ENCODE measurements around the gene LGR6. TPM values are rescaled to one million over a fixed set of nuclear protein-coding genes. Genes with fewer than 3 reads are reported as not detected.

The LGR6 gene
- total RNA-seq, 1 experiment from 2014 or later: 0.08 TPM

DNA sequence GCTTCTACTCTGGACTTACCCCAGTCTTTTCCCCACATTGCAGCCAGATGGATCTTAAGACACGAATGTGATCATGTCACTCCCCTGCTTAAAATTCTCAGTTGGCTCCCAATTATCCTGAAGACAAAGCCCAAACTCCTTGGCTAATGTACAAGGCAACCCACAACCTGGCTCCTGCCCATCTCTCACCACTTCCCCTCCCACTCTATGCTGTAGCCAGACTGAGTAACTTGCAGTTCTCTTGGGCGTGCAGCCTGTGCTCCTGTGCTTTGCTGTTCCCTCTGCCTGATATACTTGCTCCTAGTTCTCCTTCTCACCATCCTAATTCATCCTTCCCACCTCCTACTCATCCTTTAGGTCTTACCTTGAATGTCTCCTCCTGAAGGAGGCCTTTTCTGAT lies 56.2 kb downstream of the LGR6 start:
- intact Hi-C loops (cut with micrococcal nuclease; ENCODE audit: unreplicated experiment) (no loop called here), in situ Hi-C loops (cut with HindIII; ENCODE audit: low pct_unique_long_range_greater_than_20kb, low sequenced_read_pairs) (no loop called here)
- H3K27ac ChIP-seq (ENCODE audit: low read length): no peak overlapping the region
- CTCF ChIA-PET: no interaction called here
- no peak for ATAC-seq
- no peaks in the 10 kb centered on the region for H3K27me3 ChIP-seq (ENCODE audit: control insufficient read depth, insufficient read depth, low read length)
- H3K4me3 ChIP-seq (ENCODE audit: low read depth in 2 of 2, low read length in 2 of 2): no peak overlapping the region
- no peaks in the 10 kb centered on the region for H3K36me3 ChIP-seq (ENCODE audit: control insufficient read depth, insufficient read depth, low read length)
- TF ChIP-seq POLR2AphosphoS5 (IDR thresholded peaks at IDR 0.05; ENCODE audit: low read depth, low read length) (no peak), TCF7L2 (IDR thresholded peaks at IDR 0.05; ENCODE audit: low read depth, low read length) (no peak), SIN3A (IDR thresholded peaks at IDR 0.05; ENCODE audit: borderline replicate concordance, insufficient read depth, low read depth, low read length) (no peak)
- TF ChIP-seq, protein P1, sequence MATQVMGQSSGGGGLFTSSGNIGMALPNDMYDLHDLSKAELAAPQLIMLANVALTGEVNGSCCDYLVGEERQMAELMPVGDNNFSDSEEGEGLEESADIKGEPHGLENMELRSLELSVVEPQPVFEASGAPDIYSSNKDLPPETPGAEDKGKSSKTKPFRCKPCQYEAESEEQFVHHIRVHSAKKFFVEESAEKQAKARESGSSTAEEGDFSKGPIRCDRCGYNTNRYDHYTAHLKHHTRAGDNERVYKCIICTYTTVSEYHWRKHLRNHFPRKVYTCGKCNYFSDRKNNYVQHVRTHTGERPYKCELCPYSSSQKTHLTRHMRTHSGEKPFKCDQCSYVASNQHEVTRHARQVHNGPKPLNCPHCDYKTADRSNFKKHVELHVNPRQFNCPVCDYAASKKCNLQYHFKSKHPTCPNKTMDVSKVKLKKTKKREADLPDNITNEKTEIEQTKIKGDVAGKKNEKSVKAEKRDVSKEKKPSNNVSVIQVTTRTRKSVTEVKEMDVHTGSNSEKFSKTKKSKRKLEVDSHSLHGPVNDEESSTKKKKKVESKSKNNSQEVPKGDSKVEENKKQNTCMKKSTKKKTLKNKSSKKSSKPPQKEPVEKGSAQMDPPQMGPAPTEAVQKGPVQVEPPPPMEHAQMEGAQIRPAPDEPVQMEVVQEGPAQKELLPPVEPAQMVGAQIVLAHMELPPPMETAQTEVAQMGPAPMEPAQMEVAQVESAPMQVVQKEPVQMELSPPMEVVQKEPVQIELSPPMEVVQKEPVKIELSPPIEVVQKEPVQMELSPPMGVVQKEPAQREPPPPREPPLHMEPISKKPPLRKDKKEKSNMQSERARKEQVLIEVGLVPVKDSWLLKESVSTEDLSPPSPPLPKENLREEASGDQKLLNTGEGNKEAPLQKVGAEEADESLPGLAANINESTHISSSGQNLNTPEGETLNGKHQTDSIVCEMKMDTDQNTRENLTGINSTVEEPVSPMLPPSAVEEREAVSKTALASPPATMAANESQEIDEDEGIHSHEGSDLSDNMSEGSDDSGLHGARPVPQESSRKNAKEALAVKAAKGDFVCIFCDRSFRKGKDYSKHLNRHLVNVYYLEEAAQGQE (IDR thresholded peaks at IDR 0.05; ENCODE audit: insufficient read depth in 1 of 2, low read depth in 2 of 2, low read length in 1 of 2): no peak
- TF ChIP-seq, protein P2, sequence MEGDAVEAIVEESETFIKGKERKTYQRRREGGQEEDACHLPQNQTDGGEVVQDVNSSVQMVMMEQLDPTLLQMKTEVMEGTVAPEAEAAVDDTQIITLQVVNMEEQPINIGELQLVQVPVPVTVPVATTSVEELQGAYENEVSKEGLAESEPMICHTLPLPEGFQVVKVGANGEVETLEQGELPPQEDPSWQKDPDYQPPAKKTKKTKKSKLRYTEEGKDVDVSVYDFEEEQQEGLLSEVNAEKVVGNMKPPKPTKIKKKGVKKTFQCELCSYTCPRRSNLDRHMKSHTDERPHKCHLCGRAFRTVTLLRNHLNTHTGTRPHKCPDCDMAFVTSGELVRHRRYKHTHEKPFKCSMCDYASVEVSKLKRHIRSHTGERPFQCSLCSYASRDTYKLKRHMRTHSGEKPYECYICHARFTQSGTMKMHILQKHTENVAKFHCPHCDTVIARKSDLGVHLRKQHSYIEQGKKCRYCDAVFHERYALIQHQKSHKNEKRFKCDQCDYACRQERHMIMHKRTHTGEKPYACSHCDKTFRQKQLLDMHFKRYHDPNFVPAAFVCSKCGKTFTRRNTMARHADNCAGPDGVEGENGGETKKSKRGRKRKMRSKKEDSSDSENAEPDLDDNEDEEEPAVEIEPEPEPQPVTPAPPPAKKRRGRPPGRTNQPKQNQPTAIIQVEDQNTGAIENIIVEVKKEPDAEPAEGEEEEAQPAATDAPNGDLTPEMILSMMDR (IDR thresholded peaks at IDR 0.05): no peak
- POLR2A ChIA-PET: no interaction called here
- H3K9me3 ChIP-seq (ENCODE audit: control insufficient read depth, insufficient read depth, low read depth, low read length): no peaks in the 10 kb centered on the region
- BruUV-seq (replicated peaks): no TSS peak
- DNase-seq (ENCODE audit: low read depth, low spot score): no peak
- H3K4me1 ChIP-seq (ENCODE audit: control insufficient read depth, insufficient read depth, low read length): no peaks in the 10 kb centered on the region

DNA sequence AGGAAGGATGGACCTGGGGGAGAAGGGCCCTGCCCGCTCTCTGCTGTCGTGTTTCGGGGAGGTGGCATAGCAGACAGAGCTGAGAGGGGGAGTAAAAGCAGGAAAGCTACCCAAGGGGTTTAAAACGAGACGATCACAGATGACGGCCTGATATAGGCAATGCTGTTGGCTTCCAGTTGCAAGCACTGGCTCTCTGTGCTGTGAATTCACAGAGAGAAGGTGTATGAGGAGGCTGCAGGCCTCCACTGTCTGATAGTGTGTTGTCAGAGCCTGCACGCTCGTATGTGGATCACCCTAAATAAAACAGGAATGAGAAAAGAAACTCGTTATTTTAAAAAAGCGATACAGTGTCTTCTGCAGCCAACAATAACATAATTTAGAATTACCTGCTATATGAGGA lies 57.4 kb downstream of the LGR6 start:
- ChIA-PET CTCF (interaction anchor here (0.7 kb wide), 1 partner anchor 768 kb away, joined by 3 read pairs; no protein-coding TSS in a partner anchor), POLR2A (no interaction called here)
- DNase-seq (ENCODE audit: low read depth, low spot score) (no peak), ATAC-seq (no peak)
- no TSS peak for BruUV-seq (replicated peaks)
- Histone ChIP-seq H3K4me3 (ENCODE audit: low read depth in 2 of 2, low read length in 2 of 2) (no peak overlapping the region), H3K27me3 (ENCODE audit: control insufficient read depth, insufficient read depth, low read length) (no peaks in the 10 kb centered on the region), H3K36me3 (ENCODE audit: control insufficient read depth, insufficient read depth, low read length) (no peaks in the 10 kb centered on the region), H3K27ac (ENCODE audit: low read length) (no peak overlapping the region), H3K4me1 (ENCODE audit: control insufficient read depth, insufficient read depth, low read length) (no peaks in the 10 kb centered on the region), H3K9me3 (ENCODE audit: control insufficient read depth, insufficient read depth, low read depth, low read length) (no peaks in the 10 kb centered on the region)
- in situ Hi-C loops (cut with HindIII; ENCODE audit: low pct_unique_long_range_greater_than_20kb, low sequenced_read_pairs): no loop called here
- TF ChIP-seq POLR2AphosphoS5 (IDR thresholded peaks at IDR 0.05; ENCODE audit: low read depth, low read length) (no peak), TCF7L2 (IDR thresholded peaks at IDR 0.05; ENCODE audit: low read depth, low read length) (no peak), SIN3A (IDR thresholded peaks at IDR 0.05; ENCODE audit: borderline replicate concordance, insufficient read depth, low read depth, low read length) (no peak)
- TF ChIP-seq, protein P2 (IDR thresholded peaks at IDR 0.05): no peak
- TF ChIP-seq, protein P1 (IDR thresholded peaks at IDR 0.05; ENCODE audit: insufficient read depth in 1 of 2, low read depth in 2 of 2, low read length in 1 of 2): no peak
- intact Hi-C loops (cut with micrococcal nuclease; ENCODE audit: unreplicated experiment): no loop called here

Measured in Panc1 (cell line).